GM18909 (cell line): ENCODE data around the gene CRTC3.
A peak's percentile ranks its signal among the peaks of the same experiment; 100 is the strongest.

ENCODE experiments used
- ATAC-seq: cut with Tn5 transposase; IDR thresholded peaks from one replicate; pipeline ENCODE4 v1.9.1; 2021; ENCODE audit warnings: mild to moderate bottlenecking; ENCODE audit not compliant: unreplicated experiment, poor library complexity

Gene CRTC3

DNA sequence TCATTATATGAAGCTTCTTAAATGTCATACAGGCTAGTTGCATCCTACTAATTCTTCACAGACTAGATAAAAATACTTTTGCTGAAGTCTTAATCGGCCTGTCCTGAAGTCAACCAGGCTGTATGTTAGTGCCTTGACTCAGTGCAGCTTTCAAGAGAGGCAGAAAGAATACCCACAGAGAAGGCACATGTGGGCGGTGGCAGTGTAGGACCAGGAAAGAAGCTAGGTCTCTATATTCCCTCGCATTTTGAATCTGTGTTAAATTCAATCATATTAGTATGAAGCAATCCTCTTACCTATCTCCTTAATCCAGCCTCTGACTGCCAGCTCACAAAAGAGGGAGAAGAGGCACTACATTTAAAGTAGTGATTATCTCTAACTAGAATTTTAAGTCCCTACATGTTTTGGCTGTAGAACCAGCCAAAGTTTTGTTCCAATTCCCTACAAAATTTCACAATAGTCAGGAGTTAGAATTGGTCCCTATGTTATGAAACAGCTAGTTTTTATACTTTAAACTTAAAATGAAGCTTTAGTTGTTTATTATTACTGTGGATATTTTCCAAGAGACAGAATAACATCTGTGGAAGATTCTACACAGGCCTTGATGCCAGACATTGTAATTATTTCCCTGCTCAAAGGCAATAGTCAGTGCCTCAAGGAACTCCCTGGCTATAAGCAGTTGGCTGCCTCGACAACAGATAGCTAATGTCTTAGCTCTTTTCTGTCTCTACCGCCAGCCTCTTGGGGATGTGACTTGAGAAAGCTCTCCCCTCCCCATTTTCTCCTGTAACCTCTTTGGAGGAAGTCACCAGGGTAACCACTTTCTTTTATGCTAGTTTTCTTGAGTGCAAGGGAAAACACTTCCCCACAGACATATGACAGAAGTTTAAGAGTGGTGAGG lies 31.9 kb downstream of the CRTC3 start:
- no peak for ATAC-seq

DNA sequence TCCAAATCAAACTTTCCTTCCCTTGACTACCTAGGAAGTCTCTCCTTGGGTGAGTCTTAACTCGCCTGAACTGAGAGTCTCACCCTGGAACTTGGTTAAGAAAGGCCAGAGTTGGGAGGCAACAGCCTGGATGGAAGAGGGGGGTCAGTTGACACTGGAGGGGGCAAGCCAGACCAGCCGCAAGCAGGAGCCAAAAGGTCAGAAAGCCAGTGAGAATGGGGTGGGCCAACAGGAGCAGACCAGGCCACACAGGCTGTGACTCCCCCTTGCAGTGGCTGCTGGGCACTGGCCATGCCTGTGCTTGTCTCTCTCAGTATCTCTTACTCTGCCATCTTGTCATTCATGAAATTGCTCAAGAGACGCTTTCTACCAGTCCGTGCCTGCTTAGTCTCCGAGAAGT lies 32.9 kb downstream of the CRTC3 start:
- no peak for ATAC-seq

DNA sequence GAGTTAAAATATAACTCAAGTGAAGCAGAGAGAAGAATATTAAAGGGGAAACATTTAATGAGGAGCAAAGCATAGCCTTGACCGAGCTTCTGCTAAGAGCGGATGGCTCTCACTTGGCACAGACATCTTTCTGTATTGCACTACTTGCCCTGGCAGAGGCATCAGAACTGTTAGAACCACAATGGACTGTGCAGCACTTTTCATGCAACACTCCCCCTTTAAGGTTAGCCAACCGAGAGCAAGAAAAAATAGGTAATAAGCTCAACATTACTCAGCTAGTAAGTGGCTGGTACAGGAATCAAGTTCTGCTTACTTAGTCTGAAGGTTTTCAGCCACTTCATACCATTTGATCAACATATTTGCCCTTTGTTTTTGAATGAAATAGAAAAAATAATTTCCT lies 33.7 kb downstream of the CRTC3 start:
- peak; percentile 41 for ATAC-seq

DNA sequence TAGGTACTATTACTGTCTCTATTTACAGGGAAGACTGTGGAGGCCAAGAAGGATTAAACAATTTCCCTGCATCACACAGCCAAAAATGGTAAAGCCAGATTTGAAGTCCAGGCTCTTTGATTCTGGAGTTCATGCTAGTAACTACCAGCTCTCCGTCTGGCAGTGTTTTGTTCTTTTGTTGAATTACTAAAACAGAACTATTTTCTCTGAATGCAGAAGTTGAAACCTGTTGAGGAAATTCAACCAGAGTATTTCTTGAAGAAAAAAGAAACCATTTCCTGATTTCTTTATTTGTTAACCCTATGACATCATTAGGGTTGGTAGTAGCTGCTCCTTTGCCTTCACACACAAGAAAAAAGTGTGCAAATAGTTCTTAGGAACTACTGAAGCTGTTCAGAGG lies 34.3 kb downstream of the CRTC3 start:
- ATAC-seq: no peak

DNA sequence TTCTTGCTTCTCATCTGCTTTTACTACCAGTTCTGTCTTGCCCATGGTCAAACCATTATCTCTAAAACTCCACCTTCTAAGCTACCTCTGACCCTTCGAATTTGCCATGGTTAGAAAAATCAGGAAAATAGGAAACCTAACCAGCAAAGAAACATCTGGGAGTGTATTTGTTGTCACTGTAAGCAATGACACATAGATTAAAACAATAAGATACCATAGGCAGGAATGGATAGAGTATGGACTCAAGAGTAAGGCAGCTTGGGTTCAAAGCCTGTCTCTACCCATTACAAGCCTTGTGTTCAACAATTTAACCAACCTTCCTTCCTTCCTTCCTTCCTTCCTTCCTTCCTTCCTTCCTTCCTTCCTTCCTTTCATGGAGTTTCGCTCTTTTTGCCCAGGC lies 34.9 kb downstream of the CRTC3 start:
- no peak for ATAC-seq

DNA sequence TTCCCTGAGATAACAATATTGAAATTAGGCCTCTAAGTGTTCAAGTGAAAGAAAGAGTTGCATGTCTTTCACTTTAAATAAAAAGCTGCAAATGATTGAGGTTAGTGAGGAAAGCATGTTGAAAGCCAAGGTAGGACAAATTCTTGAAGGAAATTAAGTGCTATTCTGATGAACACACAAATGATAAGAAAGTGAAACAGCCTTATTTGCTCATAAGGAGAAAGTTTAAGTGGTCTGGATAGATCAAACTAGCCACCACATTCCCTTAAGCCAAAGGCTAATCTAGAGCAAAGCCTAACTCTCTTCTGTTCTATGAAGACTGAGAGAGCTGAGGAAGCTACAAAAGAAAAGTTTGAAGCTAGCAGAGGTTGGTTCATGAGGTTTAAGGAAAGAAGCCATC lies 36.1 kb downstream of the CRTC3 start:
- no peak for ATAC-seq

DNA sequence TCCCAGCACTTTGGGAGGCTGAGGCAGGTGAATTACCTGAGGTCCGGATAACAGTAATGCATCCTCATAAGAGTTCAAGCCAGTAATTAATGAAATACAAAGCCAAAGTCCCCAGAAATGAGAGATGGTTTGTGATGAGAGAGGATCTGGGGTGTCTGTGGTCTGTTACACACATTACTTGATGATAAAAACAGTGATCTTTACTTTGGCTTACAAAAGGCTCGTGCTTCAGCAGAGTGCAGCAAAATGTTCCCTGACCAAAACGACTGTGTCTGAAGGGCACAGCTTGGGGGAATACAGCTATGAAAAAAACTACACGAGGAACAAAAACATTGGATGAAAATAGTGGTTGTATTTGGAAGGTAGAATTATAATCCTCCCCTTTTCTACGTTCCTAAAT lies 40.9 kb downstream of the CRTC3 start:
- ATAC-seq: no peak

DNA sequence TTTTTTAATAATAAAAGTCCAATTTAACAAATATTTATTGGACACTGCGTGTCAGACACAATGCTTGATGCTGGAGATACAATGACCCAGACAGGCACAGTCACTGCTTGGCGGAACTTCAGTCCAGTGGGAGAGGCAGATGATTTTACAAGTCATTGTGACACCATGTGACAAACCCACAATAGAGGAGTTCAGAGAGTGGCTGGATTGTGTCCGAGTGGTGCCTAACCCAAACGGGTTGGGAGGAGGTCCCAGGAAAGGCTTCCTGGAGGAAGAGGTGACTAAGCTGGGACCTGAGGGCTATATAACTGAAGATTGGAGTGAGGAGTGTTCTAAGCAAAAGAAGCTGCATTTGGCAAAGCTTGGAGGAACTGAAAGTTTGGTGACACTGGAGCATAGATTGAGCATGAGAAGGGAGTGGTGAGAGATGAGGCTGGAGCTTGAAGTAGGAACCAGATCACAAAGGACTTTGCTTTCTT lies 41.4 kb downstream of the CRTC3 start:
- ATAC-seq: no peak

DNA sequence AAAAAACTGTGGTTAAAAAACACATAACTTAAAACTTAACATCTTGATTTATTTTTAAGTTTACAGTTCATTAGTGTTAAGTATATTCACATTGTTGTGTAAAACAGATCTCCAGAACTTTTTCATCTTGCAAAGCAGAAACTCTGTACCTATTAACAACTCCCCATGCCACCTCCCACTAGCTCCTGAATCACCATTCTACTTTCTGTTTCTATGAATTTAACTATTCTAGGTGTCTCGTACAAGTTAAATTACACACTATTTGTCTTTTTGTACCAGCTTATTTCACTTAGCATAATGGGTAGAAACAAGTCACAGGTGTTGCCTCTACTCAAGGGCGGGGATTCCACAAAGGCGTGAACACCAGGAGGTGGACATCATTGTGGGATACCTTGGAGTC lies 43.2 kb downstream of the CRTC3 start:
- ATAC-seq: no peak

DNA sequence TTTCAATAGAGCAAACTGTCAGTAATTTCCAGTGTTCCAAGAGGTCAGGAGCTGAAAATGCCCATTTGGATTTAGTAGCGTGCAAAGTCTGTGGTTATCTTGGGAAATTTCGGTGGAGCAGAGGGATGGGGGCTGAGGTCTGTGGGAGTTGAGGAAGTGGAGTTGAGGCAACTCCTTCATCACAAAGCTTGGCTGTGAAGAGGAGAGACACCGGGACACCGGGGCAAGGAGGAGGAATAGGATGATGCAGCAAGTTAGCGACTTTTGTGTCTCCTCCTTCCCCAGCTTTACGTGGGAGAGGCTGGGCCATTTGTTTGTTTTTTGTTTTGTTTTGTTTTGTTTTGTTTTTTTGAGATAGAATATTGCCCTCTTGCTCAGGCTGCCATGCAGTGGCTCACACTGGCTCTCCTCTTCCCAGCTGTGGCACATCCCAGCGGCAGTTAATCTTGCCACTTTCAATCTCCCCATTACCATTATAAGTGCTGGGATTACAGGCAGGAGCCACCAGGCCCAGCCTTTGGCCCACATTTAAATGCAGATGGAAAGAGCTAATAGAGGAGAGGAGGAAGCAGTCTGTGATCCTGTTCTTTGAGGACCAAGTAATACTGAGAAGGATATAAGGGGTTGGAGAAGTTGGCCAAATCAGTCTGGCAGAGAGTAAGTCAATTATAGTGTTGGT lies 47.1 kb downstream of the CRTC3 start:
- ATAC-seq: no peak

DNA sequence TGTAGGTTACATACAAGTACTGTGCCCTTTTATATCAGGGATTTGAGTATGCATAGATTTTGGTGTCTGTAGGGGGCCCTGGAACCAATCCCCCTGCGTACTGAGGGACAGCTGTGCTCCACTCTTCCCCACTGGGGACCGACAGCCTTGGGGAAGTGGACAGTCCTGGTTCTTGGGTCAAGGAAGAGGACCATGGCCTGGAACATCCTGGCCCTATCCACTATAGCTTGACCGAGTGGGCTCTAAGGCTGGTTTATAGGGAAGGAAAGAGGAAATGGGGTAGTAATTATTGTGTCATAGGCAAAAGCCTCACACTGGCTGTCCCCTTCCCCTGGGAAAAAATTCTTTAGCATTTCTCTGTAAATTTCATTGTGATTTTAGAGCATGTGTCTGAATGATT lies 49.5 kb downstream of the CRTC3 start:
- ATAC-seq: no peak

DNA sequence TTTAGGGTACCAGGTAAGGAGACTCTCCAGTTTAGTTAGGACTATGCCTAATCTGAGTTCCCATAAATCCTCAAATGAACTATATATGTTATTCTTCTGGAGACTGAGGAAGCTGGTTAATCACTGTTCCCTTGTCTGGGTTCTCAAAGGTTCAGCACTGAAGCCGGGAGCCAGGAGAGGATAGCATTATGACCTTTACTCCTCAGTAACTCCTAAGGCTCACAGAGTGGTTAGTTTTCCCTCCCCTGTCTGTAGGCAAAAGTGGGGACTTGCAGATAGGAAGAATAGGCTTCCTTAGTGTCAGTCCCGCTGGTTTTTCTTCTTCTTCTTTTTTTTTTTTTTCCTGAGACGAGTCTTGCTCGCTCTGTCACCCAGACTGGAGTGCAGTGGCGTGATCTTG lies 50.4 kb downstream of the CRTC3 start:
- ATAC-seq: no peak

DNA sequence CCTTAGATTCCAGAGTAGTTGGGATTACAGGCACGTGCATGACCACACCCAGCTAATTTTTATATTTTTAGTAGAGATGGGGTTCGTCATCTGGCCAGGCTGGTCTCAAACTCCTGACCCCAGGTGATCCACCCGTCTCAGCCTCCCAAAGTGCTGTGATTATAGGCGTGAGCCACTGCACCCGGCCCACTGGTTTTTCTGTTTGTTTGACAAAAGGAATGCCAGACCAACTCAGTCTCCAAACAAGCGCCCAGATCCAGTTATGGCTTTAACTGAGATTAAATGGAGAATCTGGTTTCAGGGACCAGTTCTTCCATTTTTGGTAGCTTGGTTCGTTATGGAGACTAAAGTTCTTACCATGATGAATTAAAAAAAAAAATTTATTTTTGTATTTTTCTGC lies 50.8 kb downstream of the CRTC3 start:
- no peak for ATAC-seq

DNA sequence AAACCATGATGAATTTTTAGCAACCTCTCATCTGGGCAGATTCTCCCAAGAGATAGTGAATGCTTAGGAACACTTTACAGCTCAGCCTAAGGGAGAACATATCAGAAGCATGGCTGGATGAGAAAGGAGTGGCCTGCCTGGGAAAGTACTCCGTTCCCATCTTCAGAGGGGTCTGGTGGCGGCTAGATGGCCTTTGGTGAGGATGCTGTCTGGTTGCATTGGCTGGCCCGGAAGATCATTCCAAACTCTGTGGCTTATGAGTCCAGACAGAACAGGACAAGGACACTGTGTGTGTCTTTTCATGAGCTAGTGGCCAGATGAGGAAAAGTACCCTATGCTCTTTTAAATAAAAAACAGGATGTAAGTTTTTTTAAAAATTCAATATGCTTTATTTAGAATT lies 51.2 kb downstream of the CRTC3 start:
- no peak for ATAC-seq

DNA sequence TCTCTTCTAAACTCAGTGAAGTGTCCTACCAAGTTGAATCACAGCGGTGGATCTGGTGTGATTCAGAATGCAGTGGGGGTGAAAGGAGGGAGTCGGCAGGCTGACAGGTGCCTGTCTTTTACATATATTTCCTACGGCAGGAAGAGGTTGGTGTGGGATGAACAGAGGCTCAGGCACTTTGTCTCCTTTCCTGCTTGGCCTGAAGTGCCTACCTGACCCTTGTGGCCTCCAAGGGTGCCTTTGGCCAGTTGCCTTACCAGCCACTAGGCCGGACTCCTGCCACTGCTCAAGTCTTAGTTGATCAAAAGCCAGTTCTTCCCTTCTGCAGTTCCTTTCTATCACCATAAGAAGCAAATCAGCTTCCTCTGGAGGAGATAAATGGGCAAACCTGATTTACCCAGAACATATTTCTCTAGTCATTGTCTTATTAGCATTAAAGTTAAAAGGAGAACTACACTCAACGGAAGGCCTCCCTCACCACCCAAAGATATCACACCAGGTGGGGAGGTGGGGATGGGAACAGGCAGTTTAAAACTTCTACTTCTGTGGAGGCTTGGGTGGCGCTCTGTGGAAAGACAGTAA lies 52.1 kb downstream of the CRTC3 start:
- ATAC-seq: no peak

DNA sequence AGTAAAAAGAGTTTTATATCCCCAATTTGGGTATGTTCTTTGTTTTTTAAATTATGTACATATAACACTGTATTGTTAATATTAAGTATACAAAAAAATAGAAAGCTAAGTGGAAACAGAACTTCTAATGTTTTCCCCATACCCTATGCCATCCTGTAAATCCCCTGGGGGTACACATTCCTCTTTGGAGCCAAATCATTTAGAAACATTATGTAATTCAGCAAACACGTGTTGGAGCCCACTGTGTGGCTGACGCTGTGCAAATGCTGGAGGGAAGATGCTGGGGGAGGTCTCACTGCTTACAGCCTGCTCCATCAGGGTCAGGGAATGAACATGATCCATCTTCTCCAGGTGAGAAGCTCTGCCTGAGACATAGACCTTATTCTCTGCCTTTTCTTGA lies 52.8 kb downstream of the CRTC3 start:
- no peak for ATAC-seq

DNA sequence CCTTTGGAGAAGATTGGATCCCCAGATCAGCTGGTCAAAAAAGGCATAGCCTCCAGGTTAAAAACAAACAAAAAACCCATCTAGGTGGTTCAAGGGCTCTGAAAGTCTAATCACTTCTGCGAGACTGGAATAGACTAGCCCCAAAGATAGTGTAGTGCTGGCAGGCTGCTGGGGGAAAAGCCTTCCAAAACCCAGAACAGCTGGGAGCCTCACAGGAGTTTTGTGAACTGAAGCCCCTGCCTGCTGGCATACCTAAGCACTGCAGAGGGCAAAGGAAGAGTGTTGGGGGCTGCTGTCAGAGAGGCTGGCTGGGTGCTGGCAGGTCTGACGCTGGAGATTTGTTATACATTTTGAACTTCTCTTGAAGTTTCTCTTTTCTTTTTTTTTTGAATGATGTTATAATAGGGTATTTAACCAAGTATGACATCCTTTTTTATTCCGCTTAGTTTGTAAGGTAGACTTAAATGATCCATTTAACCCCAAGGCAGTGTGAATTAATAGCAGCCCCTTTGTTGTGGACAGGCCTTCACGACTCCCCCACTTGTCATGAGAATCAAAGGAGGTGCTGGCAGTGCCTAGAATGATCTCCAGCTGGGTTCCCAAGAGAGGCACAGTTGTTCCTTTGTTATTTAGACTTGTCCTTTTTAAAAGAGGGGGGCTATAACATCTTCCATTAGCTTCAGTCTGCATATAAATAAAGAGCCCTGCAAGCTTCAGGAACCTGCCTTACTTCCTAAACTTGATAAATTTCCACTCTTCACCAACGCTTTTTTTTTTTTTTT lies 53.9 kb downstream of the CRTC3 start:
- no peak for ATAC-seq

DNA sequence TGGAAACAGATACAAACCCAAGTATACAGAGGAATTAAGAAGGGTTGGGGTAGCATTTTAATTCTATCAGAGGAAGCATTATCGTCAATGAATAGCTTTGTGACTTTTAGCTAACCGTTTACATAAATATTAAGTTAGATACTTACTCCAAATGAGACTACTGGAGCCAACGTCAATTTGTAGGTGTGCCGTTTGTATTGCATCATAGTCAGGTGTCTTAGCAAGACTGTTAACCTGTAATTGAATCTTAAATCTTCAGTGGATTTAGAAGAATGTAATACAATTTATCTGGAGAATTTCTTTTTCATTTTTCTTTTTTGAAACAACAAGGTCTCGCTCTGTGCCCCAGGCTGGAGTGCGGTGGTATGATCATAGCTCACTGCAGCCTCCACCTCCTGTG lies 55.1 kb downstream of the CRTC3 start:
- no peak for ATAC-seq

DNA sequence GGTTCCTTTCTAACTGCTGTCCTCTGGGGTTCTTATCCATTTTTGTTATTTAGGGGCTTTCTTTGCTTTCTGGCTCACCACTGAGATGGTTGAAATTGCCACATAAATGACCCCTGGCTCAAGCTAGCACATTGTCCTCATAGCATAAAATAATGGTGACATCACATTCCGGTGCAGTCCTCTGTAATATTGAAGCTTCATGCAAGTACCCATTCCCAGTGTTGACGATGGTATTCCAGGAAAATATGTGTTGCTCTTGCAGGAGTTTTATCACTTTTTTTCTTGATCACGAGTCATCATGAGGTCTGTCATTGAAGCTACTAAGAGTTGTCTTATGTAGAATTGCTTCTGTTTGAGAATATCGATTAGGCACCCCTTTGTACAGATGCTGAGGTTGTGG lies 56.1 kb downstream of the CRTC3 start:
- no peak for ATAC-seq

DNA sequence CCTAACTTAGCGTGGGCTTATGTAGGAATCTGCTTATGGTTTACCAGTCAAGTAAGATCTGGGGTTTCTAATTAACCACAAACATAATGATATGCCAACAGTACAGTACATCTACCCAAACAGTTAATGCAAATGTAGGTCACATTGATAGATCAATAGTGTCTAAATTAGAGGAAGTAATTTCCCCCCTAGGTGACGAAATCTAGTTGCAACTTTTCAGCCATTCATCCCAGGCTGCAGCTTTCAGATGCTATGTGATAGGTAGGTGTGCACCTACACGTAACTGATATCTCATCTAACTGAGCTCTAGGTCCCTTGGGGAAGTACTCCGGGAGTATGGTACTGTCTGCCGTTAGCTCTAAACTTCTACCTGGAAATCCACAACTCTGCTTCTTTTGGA lies 57.2 kb downstream of the CRTC3 start:
- ATAC-seq: no peak

DNA sequence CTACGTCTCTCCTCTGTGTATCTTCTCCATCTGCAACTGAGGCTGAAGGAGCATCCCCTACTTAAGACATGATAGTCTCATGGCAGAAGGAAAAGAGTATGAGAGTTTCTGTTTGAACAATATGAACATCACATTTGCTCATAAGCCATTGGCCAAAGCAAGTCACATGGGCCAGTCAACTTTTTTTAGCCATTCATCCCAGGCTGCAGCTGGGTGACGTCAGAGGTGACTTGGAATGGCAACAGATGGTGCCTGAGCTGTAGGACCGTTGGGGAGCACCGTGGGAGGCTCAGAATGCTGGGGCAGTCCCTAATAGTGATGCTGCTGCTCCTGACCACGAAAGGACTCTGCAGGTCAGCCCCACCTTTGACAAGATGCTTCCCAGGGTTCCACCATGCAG lies 58.7 kb downstream of the CRTC3 start:
- no peak for ATAC-seq
